Fibroblast of pulmonary artery (primary cell): Measurements from ENCODE around the gene SENP2.

Experiments used
- DNase-seq: peaks from one replicate; pipeline ENCODE4 v3.0.0-alpha.2; 2010; ENCODE audit warnings: low read depth
- H3K4me3 ChIP-seq: replicated peaks from 2 replicates; pipeline ENCODE4 v1.5.1; 2011; ENCODE audit warnings: low read depth, mild to moderate bottlenecking, control low read depth, low read length, moderate library complexity
- CTCF ChIP-seq: IDR thresholded peaks from 2 replicates; pipeline ENCODE4 v1.5.1; 2011; ENCODE audit warnings: mild to moderate bottlenecking, control low read depth, low read length, inconsistent platforms; ENCODE audit errors: missing control alignments

Gene SENP2

GRCh38 chr3:185585859-185586685 is at the start of gene SENP2:
SENP2 (plus strand) TSS chr3:185586295; CDS start chr3:185586414, 119 bp downstream.
- DNase-seq = peak; percentile 99
- no peak for TF ChIP-seq CTCF
- H3K4me3 ChIP-seq = peak within 1 kb of the TSS; percentile 87

- TF ChIP-seq CTCF = no peak
- DNase-seq = peak; percentile 94
- H3K4me3 ChIP-seq = no peak overlapping the region
Observed at GRCh38 chr3:185537369-185537970, 48.6 kb upstream of the SENP2 start.

GRCh38 chr3:185539934-185540333 is 46.2 kb upstream of the SENP2 start:
- DNase-seq = no peak
- no peak overlapping the region for H3K4me3 ChIP-seq
- no peak for TF ChIP-seq CTCF

GRCh38 chr3:185540695-185541094 is 45.4 kb upstream of the SENP2 start:
- no peak overlapping the region for H3K4me3 ChIP-seq
- DNase-seq = no peak
- TF ChIP-seq CTCF = no peak

- no peak for TF ChIP-seq CTCF
- no peak overlapping the region for H3K4me3 ChIP-seq
- peak; percentile 99 for DNase-seq
Observed at GRCh38 chr3:185549122-185549521, 37.0 kb upstream of the SENP2 start.

GRCh38 chr3:185549651-185550111 is 36.4 kb upstream of the SENP2 start:
- no peak overlapping the region for H3K4me3 ChIP-seq

More at GRCh38 chr3:185549651-185550111, 36.4 kb upstream of the SENP2 start:
- TF ChIP-seq CTCF = no peak
- peak; percentile 54 for DNase-seq
